ENCODE measurements around the gene PLPPR4.
"Not testable (repeated sequence)": the region's sequence is repeated elsewhere in the genome, so short reads cannot be mapped to it uniquely, and the experiment has no call there.

PLPPR4 gene

DNA sequence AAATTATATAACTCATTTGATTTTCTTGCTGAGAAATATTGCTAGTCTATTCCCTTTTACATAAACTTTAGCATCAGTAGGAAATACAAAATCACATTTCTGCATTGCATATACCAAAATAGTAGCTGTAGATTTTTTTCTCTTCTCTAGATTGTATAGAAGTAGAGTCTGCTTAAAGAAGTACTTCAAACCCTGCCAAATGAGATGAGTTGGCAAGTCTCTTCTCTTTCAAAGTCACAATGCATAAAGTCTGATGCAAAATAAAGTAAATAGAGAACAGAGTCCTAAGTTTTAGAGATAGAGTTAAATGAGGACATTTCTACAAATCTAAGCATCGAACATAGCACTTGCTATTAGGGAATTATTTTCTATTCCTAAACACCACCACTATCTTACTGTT, 6.4 kb downstream of the PLPPR4 start:
- no peak for DNase-seq

DNA sequence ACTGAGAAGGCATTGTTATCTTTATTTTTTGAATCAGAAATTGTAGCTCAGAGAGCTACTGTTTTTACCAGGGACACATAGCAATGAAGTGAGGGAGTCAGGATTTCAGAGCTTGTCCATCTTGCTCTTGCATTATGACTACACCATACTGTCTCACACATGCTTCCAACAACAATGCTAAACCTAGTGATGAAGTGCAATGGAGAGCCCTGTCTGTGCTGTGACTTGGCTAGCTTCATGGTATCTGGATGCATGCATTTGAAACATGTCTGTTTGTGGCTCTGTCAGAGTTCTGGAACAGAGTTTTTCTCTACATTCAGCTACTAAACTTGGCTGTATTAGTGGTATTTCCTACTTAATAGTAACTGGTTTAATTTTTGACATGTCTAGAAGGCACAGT, 7.0 kb downstream of the PLPPR4 start:
- DNase-seq = no peak

DNA sequence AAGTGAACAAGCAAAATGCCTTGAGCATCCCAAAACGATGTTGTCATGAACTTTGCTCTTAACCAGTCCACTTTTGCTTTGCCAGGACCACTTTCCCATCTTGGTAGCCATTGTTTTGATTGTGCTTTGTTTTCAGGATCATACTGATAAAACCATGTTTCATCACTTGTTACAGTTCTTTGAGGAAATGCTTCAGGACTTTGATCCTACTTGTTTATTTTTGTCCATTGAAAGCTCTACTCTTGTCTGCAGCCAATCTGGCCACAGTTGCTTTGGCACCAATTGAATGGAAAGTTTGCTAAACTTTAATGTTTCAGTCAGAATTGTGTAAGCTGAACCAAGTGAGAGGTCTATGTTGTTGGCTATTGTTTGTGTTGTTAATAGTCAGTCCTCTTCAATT, 12.8 kb downstream of the PLPPR4 start:
- DNase-seq = no peak

DNA sequence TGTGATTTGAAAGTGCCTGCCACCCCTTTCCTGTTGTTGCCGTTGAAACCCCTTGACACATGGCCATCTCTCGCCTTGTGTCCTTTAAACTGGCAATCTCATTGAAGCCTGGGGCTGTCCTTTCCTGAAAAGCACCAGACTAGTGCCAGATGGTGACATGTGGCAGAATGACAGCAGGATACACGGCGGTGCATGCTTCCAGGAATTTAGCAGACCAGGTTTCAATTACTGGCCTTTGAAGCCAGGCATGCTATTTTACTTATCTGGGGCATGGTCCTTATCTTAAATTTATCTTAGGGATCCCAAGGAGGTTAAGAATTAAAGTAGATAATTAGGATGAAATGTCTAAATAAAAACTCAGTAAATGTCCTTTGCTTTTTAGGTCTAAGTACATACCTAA, 15.2 kb downstream of the PLPPR4 start:
- no peak for DNase-seq

DNA sequence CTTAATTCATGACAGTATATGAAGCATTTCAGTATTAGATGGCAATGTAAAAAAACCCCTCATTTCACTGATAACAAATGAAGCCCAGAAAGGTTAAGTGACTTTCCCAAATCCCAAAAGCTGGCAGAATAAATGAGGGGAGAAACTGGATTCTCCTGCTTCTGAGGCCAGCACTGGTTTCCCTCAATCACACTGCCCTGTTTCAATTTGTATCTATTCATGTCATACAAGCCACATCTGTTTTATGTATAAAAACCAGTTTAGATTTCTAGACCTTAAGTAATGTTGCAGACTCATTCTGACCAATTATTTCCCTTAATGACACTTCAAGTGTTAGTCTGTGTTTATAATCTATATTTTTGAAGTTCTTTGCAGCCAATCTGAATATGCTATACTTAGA, 16.8 kb downstream of the PLPPR4 start:
- no peak for DNase-seq

DNA sequence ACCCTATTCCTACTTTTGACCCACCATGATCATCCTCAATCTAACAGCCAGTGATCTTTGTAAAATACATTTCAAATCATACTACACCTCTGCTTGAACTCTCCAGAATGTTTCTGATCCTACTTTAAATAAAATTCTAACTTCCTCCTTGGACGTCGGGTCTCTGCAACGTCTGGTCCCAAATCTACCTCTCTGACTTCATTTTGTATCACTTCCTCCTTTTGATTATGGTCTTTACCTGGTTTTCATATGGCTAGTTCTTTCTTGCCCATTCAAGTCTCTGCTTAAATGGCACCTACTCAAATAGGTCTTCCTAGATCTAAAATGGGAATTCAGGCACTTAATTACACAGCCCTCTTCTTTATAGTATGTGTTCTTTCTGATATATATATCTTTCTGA, 18.2 kb downstream of the PLPPR4 start:
- DNase-seq = no peak

DNA sequence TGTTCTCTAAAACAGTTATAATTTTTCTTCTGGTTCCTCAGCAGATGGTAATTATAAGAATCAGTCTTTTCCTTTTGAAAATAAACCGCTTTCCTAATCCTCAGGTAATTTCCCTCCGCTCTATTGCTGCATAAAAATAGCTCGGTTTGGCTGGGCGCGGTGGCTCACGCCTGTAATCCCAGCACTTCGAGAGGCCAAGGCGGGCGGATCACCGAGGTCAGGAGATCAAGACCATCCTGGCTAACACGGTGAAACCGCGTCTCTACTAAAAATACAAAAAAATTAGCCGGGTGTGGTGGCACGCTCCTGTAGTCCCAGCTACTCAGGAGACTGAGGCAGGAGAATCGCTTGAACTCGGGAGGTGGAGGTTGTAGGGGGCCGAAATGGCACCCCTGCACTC, 19.2 kb downstream of the PLPPR4 start:
- not testable (repeated sequence) for DNase-seq

DNA sequence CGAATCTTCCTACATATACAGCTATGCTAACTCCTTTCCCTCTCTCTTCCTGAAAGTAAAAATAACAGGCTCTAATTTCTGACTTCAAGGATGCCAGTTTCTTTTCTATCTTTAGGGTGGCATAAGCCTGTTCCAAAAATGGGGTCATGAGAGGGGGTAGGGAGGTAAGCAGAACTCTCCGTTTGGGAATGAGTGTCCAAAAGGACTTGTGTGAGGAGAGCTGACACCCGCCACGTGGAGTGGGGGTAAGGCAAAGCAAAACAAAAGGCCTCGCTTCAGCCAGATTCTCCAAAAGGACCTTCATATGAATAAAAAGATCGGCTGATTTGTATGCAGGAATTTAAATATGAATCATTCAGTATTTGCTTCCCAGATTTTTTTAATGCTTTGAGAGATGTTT, 28.6 kb downstream of the PLPPR4 start:
- DNase-seq = no peak

DNA sequence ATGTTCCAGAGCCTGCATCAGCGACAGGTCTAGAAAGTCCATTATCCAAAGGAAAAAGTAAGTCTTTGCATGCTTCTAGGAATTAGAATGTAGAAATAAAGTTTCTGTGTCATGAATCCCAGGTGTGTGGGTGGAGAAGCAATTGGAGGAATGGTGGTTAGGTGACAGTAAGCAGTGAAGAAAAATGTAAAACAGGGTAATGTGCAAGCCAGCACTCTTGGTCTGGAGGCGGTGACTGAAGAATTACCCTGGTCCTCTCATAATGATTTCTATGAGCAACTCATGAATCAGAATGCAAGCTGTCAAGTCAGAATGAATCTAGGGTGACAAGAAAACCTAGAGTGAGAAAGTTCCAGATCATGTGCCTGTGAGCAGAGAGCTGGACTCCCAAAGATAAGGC, 33.6 kb downstream of the PLPPR4 start:
- no peak for DNase-seq

DNA sequence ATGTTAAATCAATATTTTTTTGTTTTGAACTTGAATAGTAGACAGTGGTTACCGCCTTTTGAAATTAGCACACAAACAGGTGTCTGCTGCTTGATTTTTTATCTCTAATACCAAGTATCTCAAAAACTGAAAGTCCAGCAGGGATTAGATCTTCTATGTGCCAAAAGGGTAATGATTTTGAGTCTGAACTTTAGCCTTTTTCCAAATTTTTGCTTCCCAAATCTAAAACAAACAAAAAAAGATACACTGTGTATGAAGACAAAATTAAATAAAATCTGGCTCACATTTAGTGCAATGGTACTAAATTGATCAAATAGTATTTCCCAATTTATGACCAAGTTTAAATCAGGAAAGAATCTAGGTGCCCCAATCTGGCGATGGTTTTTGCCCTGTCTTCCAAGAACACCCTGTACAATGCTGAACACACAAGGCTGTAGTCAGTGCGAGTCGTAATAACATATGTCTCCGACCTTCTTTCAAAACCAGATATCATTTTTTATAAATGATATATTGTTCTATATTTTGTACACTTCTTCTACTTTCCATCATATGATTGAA, 40.5 kb downstream of the PLPPR4 start:
- DNase-seq = no peak

DNA sequence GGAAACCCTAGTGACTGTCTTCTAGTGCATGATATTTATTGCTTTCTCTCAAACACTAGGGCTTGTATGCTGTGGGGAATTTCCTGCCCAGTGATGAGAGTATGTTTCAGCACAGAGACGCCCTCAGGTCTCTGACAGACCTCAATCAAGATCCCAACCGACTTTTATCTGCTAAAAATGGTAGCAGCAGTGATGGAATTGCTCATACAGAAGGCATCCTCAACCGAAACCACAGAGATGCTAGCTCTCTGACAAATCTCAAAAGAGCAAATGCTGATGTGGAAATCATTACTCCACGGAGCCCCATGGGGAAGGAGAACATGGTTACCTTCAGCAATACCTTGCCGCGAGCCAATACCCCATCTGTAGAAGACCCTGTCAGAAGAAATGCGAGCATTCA, 41.3 kb downstream of the PLPPR4 start:
- DNase-seq = no peak

DNA sequence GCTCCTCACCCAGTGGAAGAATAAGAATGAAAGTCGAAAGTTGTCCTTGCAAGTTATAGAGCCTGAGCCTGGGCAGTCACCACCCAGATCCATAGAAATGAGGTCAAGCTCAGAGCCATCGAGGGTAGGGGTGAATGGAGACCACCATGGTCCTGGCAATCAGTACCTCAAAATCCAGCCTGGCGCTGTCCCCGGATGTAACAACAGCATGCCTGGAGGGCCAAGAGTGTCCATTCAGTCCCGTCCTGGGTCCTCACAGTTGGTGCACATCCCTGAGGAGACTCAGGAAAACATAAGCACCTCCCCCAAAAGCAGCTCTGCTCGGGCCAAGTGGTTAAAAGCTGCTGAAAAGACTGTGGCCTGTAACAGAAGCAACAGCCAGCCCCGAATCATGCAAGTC, 41.8 kb downstream of the PLPPR4 start:
- DNase-seq = no peak

DNA sequence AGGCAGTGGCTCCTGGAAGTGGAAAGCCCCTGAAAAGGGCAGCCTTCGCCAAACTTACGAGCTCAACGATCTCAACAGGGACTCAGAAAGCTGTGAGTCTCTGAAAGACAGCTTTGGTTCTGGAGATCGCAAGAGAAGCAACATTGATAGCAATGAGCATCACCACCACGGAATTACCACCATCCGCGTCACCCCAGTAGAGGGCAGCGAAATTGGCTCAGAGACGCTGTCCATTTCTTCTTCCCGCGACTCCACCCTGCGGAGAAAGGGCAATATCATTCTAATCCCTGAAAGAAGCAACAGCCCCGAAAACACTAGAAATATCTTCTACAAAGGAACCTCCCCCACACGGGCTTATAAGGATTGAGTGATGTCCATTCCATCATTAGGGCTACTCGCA, 42.4 kb downstream of the PLPPR4 start:
- DNase-seq = no peak

DNA sequence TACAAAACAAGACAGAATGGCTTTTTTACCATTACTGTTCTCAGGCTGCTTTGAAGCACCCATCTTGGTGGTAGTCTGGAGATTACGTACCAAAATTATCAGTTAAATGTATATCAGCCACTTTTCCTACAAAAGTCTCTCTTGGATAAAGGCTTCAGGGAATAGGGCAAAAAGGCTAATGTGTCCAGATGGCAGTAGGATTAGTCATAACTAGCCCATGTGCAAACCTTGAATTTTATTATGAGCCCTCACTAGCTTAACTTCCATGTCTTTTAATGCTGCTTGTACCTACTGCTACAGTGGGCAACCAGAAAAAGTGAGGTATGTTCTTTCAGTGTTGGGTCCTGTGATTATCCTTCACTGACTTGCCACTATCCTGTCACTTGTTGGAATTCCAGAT, 51.0 kb downstream of the PLPPR4 start:
- no peak for DNase-seq

DNA sequence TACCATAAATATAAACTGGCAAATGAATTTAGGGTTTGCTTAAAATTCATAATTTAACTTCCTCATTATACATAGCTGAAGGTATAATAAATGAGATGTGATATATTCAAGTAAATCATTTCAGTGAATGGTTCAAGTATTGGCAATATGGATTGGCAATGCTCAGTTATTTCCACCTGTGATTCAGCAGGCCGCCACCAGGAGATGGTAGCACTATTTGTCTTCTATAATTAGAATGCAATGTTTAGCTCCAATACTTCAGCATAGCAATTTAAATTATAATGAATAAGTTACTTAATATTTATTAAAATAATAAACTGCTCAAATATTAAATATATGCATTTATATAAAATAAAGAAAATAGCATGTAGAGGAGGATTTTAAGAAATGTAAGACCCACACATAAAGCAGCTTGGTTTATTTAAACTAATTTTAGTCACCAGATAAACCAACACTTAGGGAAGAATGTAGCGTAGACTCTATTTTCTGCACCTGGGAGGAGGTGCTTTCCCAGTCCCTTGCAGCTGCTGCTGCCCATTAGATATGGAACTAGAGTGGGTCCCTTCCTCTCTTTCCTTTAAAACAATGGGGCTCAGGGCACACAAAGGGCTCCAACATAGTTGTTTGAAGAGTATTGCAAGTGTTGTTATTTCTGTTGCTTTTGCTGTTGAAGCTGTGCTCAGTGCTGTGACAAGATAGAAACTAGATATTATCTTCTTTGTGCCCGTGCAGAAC, 62.1 kb downstream of the PLPPR4 start:
- no peak for DNase-seq

DNA sequence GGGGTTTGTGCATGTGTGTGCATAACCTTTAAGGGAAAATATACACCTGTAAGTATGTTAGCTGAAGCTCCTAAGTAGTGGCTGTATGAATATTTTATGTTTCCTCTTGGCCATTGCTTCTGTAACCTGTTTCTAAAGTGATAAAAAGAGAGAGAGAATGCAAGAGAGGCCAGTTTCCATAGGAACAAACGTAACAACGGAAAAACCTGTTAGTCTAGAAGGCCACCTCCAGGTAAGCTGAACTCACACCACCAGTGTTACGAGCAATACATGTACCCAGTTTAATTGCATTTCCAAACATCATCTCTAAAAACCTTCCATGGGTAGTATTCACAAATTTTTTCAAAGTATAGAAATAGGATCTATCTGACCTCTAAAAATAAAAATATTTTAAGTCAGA, 63.1 kb downstream of the PLPPR4 start:
- DNase-seq = no peak

DNA sequence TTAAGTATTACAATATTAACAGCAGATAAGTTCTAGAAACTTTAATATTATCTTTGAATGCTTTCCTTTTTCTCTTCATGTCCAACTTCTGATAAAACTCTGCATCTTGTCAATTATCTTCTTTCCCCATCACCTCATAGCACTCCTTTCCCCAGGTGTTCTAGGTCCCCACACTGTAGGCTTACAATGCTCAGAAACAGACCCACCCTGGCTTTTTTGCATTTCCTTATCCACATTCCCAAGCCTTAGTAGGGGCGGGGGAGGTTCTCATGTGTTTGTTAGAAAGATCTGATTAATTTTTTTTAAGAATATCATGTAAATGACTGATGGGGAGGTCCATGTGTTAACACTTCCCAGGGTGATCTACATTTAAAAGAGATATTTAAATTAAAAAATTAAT, 63.9 kb downstream of the PLPPR4 start:
- DNase-seq = no peak

DNA sequence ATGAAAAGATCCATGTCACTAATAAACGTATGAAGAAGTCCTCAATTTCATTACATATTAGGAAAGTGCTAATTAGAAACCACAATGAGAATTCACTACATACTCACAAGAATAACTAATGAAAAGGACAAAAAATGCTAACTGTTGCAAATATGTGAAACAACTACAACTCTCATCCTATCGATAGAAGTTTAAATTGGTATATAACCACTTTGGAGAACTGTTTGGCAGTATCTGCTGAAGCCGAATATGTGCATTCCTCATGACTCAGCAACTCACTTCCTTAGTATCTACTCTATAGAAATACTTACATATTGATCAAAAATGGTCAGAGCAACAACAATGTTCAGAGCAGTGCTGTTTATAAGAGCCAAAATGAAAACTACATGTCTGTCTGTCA, 66.8 kb downstream of the PLPPR4 start:
- DNase-seq = no peak

DNA sequence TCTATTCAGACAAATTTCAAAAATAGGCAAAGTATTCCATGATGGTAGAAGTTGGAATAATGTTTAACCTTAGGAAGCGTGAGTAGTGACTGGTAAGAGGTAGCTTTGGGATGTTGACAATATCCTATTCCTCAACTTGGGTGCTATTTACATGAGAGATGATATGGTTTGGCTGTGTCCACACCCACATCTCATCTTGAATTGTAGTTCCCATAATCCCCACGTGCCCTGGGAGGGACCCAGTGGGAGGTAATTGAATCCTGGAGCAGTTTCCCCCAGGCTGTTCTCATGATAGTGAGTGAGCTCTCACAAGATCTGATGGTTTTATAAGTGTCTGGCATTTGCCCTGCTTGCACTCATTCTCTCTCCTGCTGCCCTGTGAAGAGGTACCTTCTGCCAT, 67.3 kb downstream of the PLPPR4 start:
- DNase-seq = no peak

DNA sequence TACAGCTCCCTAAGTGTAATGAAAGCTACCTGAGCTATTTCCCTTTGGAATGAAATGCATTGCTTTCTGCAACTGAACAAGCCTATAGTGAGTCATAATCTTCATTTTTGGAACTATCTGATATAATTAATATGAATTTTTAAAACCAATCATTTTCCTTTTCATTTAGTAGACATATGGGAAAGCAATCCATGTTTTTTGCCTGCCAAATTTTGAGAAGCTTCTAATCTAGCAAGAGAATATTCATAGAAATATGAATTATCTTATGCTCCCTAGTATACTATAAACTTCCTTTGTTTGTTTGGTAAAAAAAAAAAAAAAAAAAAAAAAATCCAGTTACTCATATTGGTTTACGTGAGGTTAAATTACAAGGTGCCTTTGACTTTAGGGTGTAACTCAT, 68.3 kb downstream of the PLPPR4 start:
- DNase-seq = no peak

DNA sequence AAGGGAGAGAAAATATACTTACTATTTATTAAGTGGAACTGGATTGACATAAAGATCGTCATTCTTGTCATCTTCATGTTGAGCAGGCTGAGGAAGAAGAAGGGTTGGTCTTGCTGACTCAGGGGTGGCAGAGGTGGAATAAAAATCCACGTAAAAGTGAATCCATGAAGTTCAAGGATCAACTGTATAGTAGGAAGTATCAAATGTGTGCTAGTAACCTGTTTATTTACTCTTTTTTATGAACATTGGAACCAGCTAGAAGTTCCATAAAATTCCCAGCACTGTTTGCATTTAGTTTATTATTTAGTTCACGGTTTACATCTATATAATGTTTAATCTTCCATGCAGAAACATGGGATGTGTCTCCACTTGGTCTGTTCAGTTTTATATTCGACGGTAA, 70.7 kb downstream of the PLPPR4 start:
- no peak for DNase-seq

DNA sequence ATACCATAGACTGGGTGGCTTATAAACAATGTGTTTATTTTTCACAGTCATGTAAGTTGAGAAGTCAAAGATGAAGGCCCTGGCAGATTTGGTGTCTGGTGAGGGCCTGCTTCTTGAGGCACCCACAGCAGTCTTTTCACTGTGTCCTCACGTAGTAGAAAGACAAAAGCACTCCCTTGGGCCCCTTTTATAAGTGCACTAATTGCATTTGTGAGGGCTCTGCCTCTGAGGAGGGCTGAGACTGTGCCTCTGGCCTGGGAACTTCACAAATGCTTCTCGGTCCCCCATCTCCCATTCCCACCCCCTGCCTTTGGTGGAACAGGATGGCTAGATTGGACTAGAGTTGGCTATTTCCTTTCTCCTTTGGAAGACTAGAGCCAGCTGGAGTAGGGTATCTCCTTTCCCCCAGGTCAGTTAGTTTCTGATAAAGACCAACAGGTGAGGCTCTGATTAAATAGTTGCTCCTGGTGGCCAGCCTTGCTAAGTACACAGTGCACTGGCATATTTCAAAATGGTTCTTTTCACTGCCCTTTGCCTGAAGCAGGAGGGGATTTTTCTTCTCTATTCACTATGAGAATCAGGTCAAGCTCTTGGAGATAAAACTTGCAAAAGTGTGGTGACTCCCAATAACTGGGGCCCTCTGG, 82.9 kb downstream of the PLPPR4 start:
- no peak for DNase-seq

DNA sequence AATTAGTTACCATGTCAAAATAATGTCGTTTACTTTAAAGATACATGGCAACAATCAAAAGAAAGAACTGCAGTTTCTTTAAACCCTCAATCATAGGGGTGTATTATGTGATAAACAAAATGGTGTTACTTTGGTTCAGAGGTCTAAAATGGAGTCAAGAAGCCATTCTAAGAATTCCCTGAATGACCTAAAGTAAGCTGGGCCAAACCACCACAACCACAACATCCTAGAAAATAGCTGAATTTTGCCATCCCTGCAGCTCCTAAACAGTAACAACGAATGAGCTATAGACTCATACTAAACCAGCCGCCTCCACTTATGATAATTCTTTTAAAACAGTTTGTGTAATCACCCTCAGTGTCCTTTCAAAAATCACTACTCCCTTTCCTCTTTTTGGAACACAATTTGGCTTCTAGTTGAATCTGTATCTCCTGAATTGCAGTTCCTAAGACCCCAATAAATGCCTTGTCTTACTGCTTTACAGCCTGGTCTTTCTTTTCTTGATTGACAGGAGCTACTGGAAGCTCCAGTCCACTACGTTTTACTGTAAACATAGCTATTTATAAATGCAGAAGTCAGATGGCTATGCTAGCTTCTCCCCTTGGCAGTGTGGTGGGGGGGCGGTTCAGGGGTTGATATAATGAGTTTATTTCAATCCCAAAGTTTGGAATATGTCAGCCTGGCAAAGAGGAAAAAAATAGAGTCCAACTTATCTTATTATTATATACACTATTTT, 84.3 kb downstream of the PLPPR4 start:
- DNase-seq = no peak

DNA sequence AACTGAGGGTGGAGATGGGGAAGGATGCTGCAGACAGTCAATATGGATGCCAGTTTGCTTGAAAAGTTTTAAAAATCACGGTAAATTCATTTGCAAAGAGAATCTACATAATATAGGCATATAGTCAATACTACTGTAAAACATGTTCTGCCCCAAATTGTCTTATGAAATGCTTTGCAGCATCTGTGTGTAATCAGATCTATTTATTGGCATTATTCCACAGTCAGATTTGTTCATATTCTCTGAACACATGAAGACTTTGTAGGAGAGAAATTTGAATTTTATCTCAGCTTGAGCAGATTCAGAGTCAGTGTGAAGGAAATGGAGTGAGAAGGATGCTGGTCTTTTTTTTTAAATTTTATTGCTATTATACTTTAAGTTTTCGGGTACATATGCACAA, 88.5 kb downstream of the PLPPR4 start:
- no peak for DNase-seq

All from activated naive CD4-positive, alpha-beta T cell treated with anti-CD3 and anti-CD28 coated beads, Interleukin-2, amount 50 U/mL, for 16 hours (primary cell).